ENCODE measurements around the gene BCAR1. TPM values are rescaled to one million over a fixed set of nuclear protein-coding genes. Genes with fewer than 3 reads are reported as not detected.
"Not testable (repeated sequence)": the region's sequence is repeated elsewhere in the genome, so short reads cannot be mapped to it uniquely, and the experiment has no call there.

BCAR1 gene
- polyA plus RNA-seq, 1 donor from 2014 or later: 39.1 TPM

DNA sequence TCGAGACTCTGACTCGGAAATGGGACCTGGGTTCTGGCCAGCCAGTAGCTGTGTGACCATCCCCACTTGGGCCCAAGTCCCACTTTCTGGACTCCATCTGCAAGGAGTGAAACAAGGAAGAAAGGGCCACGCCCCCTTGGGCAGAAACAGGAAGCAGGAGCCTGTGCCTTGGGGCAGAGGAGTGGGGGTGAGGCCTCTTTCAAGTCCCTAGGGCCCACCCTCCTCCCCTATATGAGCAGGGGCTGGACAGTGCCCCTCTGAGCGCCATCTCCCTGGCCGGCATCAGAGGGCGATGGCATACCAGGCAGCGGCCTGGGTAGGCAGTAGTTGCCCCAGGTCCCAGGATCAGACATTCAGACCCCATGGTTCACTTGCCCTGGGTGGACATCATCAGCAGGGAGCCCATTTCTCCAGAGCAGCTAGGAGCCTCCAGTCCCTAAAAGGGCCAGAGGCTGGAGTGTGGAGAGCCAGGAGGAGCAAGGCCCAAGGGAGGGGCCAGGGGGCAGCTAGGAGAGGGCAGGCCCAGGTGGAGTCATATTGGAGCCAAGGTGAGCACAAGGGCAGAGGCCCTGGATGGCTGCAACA, 7.1 kb downstream of the BCAR1 start:
- no peak overlapping the region for H2AFZ ChIP-seq (ENCODE audit: low read depth, low read length)
- H3K4me2 ChIP-seq (ENCODE audit: low read length): no peak overlapping the region
- H3K79me2 ChIP-seq (replicated peaks; ENCODE audit: insufficient read depth, low read length): peaks cover 18% of the 10 kb centered on the region

GRCh38 chr16:75243667-75244224, 7.7 kb downstream of the BCAR1 start:
- no peak overlapping the region for H3K4me2 ChIP-seq (ENCODE audit: low read length)
- TF ChIP-seq, protein P1, sequence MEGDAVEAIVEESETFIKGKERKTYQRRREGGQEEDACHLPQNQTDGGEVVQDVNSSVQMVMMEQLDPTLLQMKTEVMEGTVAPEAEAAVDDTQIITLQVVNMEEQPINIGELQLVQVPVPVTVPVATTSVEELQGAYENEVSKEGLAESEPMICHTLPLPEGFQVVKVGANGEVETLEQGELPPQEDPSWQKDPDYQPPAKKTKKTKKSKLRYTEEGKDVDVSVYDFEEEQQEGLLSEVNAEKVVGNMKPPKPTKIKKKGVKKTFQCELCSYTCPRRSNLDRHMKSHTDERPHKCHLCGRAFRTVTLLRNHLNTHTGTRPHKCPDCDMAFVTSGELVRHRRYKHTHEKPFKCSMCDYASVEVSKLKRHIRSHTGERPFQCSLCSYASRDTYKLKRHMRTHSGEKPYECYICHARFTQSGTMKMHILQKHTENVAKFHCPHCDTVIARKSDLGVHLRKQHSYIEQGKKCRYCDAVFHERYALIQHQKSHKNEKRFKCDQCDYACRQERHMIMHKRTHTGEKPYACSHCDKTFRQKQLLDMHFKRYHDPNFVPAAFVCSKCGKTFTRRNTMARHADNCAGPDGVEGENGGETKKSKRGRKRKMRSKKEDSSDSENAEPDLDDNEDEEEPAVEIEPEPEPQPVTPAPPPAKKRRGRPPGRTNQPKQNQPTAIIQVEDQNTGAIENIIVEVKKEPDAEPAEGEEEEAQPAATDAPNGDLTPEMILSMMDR (IDR thresholded peaks at IDR 0.05; ENCODE audit: poor library complexity, severe bottlenecking): no peak
- peaks cover 4% of the 10 kb centered on the region for H4K20me1 ChIP-seq (ENCODE audit: insufficient read depth)
- no peaks in the 10 kb centered on the region for H3K27me3 ChIP-seq (ENCODE audit: insufficient read depth, low read depth, low read length)
- no peaks in the 10 kb centered on the region for H3K9me3 ChIP-seq (ENCODE audit: low read length)
- no peaks in the 10 kb centered on the region for H3F3A ChIP-seq (ENCODE audit: insufficient read depth, low read length, poor library complexity, severe bottlenecking)
- no peaks in the 10 kb centered on the region for H3K9me2 ChIP-seq (ENCODE audit: insufficient read depth, low read length)
- H2AFZ ChIP-seq (ENCODE audit: low read depth, low read length): no peak overlapping the region
- H3K27ac ChIP-seq (ENCODE audit: low read length): no peak overlapping the region
- no peaks in the 10 kb centered on the region for H3K36me3 ChIP-seq (ENCODE audit: insufficient read depth, low read length)
- H3K9ac ChIP-seq (ENCODE audit: low read length): no peak overlapping the region
- no peak overlapping the region for H3K4me3 ChIP-seq (ENCODE audit: low read length)
- peaks cover 18% of the 10 kb centered on the region for H3K79me2 ChIP-seq (replicated peaks; ENCODE audit: insufficient read depth, low read length)

More for the DNA sequence above, 7.1 kb downstream of the BCAR1 start:
- H3K27ac ChIP-seq (ENCODE audit: low read length): no peak overlapping the region
- H3K36me3 ChIP-seq (ENCODE audit: insufficient read depth, low read length): no peaks in the 10 kb centered on the region
- no peaks in the 10 kb centered on the region for H3K9me2 ChIP-seq (ENCODE audit: insufficient read depth, low read length)
- no peaks in the 10 kb centered on the region for H3K27me3 ChIP-seq (ENCODE audit: insufficient read depth, low read depth, low read length)
- no peak overlapping the region for H3K9ac ChIP-seq (ENCODE audit: low read length)
- H4K20me1 ChIP-seq (ENCODE audit: insufficient read depth): peaks cover 4% of the 10 kb centered on the region
- H3K9me3 ChIP-seq (ENCODE audit: low read length): no peaks in the 10 kb centered on the region
- no peaks in the 10 kb centered on the region for H3F3A ChIP-seq (ENCODE audit: insufficient read depth, low read length, poor library complexity, severe bottlenecking)
- no peak for TF ChIP-seq REST (IDR thresholded peaks at IDR 0.05; ENCODE audit: borderline replicate concordance)
- no peak for TF ChIP-seq POLR2AphosphoS5 (IDR thresholded peaks at IDR 0.05)
- no peak for TF ChIP-seq RAD21 (conservative IDR thresholded peaks at IDR 0.05)
- no peak for TF ChIP-seq EP300 (conservative IDR thresholded peaks at IDR 0.05; ENCODE audit: poor library complexity, severe bottlenecking)
- no peak for TF ChIP-seq SMC3 (conservative IDR thresholded peaks at IDR 0.05; ENCODE audit: poor library complexity)
- TF ChIP-seq, protein P1 (IDR thresholded peaks at IDR 0.05; ENCODE audit: poor library complexity, severe bottlenecking): no peak
- no peak for TF ChIP-seq MXI1 (conservative IDR thresholded peaks at IDR 0.05; ENCODE audit: poor library complexity, severe bottlenecking)
- TF ChIP-seq TAF1 (IDR thresholded peaks at IDR 0.05; ENCODE audit: low read depth): no peak
- TF ChIP-seq EZH2 (IDR thresholded peaks at IDR 0.05; ENCODE audit: borderline replicate concordance, insufficient read depth, low read length, poor library complexity, severe bottlenecking): no peak
- no peak overlapping the region for H3K4me3 ChIP-seq (ENCODE audit: low read length)

DNA sequence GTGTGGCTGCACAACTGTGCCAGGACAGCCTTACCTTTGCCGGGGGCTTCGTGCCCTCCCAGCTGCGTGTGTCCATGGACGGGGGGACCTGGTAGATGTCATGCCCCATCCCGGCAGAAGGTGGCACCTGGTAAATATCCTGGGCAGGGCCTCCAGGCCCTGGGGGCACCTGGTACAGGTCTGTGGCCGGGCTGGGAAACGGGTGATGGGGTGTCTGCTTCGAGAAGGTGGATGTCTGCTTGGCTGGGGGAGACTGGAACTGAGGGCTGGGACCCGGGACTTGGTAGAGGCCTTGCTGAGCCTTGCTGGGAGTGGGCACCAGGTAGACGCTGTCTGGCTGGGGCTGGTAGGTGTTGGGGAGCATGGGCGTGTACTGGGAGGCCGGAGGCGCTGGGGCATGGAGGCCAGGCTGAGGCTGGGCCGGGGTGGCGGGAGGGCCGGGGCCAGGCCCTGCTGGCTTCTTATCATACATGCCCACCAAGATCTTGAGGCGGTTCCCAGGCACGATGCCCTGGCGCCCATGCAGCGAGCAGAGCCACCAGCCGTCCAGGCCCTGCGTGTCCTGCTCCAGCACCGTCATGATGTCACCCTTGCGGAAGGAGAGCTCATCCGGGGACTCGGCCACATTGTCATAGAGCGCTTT, 8.9 kb downstream of the BCAR1 start:
- not testable (repeated sequence) for H3K9me3 ChIP-seq (ENCODE audit: low read length); H3K9me2 ChIP-seq (ENCODE audit: insufficient read depth, low read length); H3K4me3 ChIP-seq (ENCODE audit: low read length); H4K20me1 ChIP-seq (ENCODE audit: insufficient read depth); H3K27ac ChIP-seq (ENCODE audit: low read length); H2AFZ ChIP-seq (ENCODE audit: low read depth, low read length); H3K9ac ChIP-seq (ENCODE audit: low read length); H3F3A ChIP-seq (ENCODE audit: insufficient read depth, low read length, poor library complexity, severe bottlenecking); H3K4me2 ChIP-seq (ENCODE audit: low read length); H3K27me3 ChIP-seq (ENCODE audit: insufficient read depth, low read depth, low read length); H3K36me3 ChIP-seq (ENCODE audit: insufficient read depth, low read length)
- peaks cover 11% of the 10 kb centered on the region for H3K79me2 ChIP-seq (replicated peaks; ENCODE audit: insufficient read depth, low read length)

Data from neural cell (in vitro differentiated cells).